Suppressor macrophage treated with lipopolysaccharide for 4 hours (primary cell): ENCODE data around the gene C19orf67.

ENCODE experiments used
- DNase-seq: peaks from one replicate; pipeline ENCODE4 v3.0.0-alpha.2; 2020

Gene C19orf67

DNA sequence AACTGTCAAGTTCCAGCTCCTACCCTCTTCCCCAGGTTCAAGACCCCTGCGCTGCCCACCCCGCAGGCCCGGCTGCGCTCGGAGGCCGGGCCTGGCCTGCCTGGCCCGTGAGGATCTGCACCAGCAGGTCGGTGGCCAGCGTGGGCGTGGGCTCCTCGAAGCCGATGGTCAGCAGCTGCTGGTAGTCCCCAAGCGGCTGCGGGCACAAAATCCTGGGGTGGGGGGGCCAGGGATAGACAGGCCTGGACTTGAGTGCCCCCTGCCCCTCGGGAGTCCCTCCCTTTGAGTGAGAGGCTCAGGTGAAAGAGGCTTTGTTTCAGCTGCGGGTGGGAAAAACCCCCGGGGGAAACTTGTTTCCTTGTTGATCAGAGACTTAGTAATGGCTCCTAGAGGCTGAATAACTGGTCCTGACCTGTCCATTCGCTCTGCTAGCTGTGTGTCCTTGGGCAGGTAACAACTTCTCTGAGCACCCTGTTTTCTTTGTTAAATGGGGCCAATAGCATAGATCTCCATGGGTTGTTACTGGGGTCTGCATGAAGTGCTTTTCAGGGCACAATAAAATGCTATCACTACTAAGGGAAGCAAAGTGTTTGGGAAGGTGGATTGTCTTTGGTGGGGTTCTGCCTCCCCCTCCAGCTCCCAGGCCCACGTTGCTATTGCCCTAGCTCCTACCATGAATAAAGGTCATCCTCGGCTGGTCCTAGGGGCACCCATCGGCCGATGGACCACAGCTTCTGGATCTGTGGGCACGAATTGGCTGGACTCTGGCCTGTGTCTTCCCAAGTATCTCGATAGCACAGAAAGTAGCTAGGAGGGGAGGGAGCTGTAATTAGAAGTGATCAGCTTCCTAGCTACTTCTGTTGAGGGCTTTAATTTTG is 3.5 kb downstream of the C19orf67 start:
- no peak for DNase-seq

GRCh38 chr19:14080887-14081796 is 4.4 kb downstream of the C19orf67 start:
- peak; percentile 100 for DNase-seq

DNA sequence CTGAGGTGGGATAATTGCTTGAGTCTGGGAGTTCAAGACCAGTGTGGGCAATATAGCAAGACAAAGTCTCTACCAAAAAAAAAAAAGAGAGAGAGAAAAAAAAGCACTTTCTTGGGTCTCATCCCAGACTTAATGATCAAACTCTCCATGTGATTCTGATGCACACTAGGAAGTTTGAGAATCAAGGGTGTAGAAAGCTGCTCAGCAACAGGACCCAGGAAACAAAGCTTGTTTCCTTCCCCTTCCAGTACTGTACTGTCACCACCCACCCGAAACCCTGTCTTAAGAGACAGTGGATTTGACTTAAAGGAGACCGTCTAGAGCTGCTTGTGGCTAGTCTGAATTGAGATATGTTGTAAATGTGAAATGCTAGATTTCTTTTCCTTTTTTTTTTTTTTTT is 7.2 kb downstream of the C19orf67 start:
- DNase-seq: peak; percentile 85

DNA sequence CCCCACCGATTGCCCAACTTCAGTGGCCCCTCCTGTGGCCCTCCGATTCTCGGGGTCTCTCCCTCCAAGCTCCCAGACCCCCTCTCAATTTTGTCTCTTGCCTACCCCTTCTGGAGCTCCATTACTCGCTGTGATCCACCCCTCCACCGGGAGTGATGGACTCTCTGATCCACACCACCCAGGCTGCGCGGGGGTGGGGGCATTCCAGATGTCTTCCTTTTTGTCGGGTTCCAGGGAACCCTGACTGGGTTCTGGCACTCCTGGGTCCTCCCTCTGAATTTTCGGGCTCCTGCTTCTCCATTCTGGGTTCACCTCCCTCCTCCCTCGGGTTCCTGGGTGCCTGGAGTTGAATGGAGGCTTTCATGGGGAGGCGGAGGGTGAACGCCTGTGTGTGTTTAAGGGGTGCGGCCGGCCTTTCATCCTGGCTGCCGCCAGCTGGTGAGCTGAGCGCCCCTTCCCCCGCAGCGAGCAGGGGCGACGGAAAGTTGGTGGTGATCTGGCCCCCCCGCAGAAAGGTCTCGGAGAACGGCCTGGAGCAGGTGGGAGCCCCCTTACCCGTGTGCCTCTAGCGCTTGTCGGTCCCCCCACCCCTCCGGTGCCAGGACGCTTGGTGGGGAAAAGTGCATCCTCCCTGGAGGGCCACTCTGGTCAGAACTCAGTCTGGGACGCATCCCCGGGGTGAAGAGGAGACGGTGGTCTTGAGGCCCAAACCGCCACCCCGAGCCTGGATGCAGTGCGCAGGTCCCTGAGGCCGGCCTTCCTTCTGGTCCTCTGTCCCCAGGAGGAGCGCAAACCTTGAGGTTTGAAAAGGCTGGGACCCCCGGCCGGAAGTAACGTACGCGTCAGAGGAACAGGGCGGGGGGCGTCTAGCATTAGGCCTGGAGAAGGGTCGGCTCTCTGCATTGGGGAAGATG is 11.4 kb downstream of the C19orf67 start:
- no peak for DNase-seq

- DNase-seq: peak; percentile 85
Observed at GRCh38 chr19:14073261-14073924, 12.2 kb downstream of the C19orf67 start.

DNA sequence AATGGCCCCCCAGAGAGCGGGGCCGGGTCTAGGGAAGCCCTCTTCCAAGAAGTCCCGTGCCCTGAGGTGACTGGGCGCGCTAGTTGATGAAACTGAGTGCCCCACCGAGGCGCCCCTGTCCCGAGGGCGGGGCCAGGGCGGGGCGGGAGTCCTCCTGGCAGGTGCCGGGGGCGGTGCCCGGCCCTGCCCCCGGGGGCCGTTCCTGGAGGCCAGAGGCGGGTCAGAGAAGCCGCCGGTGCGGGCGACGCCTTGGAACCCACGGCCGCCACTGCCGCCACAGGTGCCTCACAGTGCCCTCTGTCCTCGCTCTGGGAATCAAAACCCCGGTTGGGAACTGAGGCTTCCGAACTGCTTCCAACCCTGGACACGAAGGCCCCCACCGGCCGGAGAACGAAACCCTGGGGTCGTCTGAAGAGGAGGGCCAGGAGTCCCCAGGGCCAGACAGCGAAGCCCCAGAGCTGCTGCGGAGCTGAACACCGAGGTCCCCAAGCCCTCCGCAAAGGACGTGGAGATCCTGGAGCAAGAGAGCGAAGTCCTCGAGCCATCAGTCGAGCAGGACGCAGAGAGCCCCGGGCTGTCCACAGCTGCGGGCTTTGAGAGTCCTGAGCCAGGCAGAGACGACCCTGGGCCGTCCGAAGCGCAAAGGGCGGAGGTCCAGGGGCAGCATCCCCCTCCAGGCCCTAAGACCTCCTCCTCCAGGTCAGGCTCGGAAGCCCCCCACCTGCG is 12.9 kb downstream of the C19orf67 start, which contains the start of gene MISP3:
TSS of gene MISP3 (plus strand) at position 252 of the 726 bp plus-strand sequence. CDS start 524 bp downstream, outside the sequence.
- DNase-seq: no peak

- DNase-seq: no peak
Observed at GRCh38 chr19:14070268-14071050, 15.1 kb downstream of the C19orf67 start.

- no peak for DNase-seq
Observed at GRCh38 chr19:14066134-14066533, 19.4 kb downstream of the C19orf67 start.

DNA sequence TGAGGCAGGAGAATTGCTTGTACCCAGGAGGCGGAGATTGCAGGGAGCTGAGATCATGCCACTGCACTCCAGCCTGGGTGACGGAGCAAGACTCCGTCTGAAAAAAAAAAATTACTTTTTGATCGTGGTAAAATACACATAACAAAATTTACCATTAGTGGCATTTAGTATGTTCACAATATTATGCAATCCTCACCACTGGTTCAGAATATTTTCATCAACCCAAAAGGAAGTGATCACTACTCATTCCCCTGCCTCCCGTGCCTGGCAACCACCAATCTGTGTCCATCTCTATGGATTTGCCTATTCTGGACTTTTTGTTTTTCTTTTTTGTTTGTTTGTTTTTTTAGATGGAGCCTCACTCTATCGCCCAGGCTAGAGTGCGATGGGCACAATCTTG is 22.5 kb downstream of the C19orf67 start:
- DNase-seq: peak; percentile 20

GRCh38 chr19:14062558-14062855 is 23.1 kb downstream of the C19orf67 start:
- no peak for DNase-seq

DNA sequence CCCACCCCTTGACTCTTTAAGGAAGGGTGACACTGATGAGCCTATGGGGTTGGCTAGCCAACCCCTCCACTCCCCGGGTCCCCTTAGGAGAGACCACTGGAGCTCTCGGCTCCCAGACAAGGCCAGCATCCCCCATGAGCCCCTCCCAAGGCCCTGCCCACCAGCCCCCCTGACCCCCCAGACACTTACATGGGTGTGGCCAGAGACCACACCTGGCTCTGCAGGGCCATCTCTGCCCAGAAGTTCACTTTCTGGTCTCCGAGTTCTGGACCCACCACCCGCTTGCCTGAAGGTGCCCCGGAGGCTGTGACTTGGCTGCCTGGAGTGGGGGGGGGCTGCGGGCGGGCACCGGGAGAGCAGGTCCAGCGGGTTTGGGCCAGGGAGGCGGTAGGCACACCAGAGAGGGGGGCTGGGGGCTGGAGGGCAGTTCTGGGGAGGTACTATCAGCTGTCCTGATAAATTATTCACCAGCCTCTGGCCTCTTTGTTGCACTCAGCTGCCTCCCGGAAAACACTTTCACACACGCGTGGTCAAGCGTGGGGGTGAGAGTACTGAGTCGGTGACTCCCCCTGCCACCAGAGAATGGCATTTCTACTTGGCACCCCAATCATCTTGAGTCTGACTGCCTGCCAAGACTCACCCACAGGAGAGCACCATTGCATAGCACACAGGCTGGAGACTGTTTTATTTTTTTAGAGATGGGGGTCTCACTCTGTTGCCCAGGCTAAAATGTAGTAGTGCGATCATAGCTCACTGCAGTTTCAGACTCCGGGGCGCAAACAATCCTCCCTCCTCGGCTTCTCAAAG is 23.6 kb downstream of the C19orf67 start, which contains the start of gene PALM3:
TSS of gene PALM3 (minus strand) at position 326 of the 807 bp plus-strand sequence. CDS start at position 230, 96 bp downstream.
- DNase-seq: no peak

DNA sequence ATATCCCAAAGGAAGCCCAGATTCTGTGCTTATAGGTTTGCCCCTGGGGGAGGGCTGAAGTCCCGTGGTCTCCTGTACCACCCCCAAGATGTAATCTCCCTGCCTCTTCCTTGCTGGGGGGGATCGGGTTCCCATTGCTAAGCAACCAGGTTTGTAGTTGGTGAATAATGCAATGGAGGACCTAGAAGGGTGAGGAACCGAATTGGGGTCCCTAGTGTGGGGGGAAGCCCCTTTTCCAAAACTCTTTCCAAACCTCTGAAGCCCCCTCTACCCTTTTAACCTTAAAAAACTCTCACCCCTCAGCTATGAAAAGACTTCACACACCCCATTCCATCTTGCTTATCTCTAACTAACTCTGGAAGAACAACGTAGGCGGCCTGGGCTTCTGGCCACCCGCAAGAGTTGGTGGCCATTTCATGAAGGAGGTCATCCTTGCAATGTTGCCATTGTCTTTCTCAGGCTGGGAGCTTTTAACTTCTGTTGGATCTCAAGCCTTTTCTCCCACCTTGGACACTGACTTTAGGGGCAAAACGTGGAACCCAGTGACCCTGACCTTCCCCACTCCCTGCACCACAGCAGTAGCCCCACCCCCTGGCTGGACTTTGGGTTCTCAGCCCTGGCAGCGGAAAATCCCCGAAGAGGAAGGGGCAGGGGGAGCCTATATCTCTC is 24.4 kb downstream of the C19orf67 start:
- DNase-seq: no peak

DNA sequence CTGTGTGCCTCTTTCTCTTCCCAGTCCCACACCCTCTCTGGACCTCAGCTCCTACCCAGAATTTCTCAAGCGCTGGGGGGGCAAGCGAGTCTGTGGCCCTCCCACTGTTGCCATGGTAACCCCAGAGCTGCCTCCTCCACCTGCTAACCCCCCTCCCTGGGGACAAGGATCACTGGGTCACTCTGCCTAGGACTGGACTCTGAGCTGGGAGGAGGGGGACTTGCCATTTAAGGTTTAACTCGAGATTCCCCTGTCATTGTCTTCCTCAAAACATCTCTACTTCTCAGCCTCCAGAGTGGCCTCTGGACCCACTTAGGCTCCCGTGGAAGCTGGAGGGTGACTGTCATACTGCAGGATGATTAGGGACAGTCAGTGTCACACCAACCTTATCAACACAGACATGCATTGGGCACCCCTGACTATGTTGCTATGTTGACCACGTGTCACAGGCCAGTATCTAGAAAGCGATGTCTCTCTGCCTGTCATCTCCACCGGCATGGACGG is 25.9 kb downstream of the C19orf67 start:
- no peak for DNase-seq

GRCh38 chr19:14059093-14059480 is 26.5 kb downstream of the C19orf67 start:
- peak; percentile 28 for DNase-seq

DNA sequence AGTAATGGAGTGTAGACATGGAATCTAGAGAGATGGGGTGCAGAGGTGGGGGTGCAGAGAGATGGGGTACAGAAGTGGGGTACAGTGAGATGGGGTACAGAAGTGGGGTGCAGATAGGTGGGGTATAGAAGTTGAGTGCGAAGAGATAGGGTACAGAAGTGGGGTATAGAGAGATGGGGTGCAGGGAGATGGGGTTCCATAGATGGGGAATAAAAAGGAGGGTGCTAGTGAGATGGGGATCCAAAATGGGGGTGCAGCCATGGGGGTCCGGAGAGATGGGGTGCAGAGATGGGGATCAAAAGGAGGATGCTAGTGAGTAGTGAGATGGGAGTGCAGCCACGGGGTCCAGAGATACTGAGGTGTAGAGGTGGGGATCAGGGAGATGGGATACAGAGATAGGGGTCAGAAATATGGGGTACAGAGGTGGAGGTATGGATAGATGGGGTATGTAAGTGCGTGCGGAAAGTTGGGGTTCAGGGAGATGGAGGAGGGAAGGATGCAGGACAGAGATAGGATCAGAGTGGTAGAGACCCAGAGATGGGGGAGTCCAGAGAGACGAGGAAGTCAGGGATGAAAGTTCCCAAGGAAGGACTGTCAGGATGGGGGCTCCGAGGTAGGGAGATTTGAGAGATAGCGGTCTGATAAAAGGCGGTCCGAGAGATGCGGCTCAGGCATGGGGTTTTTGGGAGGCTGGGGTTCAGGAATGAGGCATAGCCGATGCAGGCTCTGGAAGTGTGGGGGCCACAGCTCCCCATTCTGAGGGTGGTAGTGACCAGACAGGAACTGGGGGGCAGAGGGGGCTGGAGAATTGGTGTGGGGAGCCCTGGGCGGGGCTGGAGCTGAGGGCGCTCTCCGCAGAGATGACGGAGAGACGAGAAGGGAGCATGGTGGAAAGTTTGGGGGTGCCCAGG is 27.1 kb downstream of the C19orf67 start:
- DNase-seq: no peak

DNA sequence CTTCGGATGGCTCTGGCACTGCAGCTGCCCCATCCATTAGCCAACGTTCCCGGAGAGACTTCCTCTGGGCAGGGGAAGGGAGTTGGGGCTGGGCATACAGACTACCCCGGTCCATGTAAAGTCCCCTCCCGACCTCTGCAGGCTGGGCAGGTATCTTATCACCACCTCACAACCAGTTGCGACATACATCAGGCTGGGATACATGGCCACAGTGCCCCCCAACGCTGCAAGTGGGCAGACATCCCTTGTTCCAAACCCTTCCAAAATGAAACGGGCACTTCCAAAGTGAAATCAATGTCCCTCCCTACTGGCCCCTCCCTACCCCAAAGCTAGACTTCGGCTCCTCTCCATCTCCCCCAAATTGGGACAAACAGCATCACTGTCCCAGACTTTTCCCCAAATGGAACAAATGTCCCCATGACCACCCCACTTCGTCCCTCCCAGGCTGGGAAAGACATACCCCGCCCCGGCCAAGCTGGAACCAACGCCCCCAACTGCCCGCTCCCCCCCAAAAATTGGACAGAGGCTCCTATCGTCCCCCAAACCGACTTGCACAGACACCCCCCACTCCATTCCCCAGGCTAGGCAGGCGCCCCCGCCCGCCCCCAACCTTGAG is 28.7 kb downstream of the C19orf67 start:
- no peak for DNase-seq

DNA sequence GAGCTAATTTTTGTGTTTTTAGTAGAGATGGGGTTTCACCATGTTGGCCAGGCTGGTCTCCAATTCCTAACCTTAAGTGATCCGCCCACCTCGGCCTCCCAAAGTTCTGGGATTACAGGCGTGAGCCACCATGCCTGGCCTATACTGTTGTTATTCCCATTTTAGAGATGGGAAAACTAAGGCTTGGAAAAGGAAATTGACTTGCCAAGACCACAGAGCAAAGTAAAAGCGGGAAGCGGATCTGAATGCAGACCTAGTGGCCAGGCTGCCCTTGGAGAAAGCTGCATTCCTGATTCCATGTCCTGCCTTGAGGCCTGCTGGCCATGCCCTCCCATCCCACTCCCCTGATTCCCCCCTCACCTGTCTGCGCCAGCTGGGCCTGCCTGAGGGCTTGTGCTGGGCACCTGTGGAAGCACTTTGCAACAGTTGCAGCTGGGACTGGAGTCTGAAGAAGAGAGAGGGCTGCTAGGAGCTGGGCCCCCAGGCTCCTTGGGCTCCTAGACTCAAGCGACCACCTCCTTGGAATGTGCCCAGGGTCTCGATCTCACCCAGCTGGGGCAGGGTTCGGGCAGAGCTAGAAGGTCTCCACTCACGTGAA is 29.4 kb downstream of the C19orf67 start:
- DNase-seq: no peak
